Activated T-helper 2 cell treated with anti-CD3 and anti-CD28 coated beads, Interferon-gamma antibody, Interleukin-2, Interleukin-4, amounts not matched to agents 10 μg/mL and 5 μg/mL and 100 μg/mL, durations not matched to agents 14 hours and 24 hours and 36 hours (primary cell): ENCODE data around the gene TNFRSF1A. TPM values are rescaled to one million over a fixed set of nuclear protein-coding genes. Genes with fewer than 3 reads are reported as not detected.

Source experiments
- DNase-seq: peaks from one replicate; pipeline ENCODE4 v3.0.0; 2021; ENCODE audit warnings: low spot score
- H3K27ac Mint-ChIP-seq: one replicate; pipeline ENCODE4 v1.8.0; 2021; ENCODE audit warnings: mixed read lengths
- H3K27me3 Mint-ChIP-seq: one replicate; pipeline ENCODE4 v1.8.0; 2021; ENCODE audit warnings: low read depth, mixed read lengths
- H3K36me3 Mint-ChIP-seq: one replicate; pipeline ENCODE4 v1.8.0; 2021; ENCODE audit warnings: low read depth, mixed read lengths
- H3K4me1 Mint-ChIP-seq: one replicate; pipeline ENCODE4 v1.8.0; 2021; ENCODE audit warnings: low read depth, mixed read lengths
- H3K4me3 Mint-ChIP-seq: one replicate; pipeline ENCODE4 v1.8.0; 2021; ENCODE audit warnings: low read depth, mild to moderate bottlenecking, moderate library complexity, mixed read lengths
- H3K9me3 Mint-ChIP-seq: one replicate; pipeline ENCODE4 v1.8.0; 2021; ENCODE audit warnings: mixed read lengths
- intact Hi-C: fragments of 100-400 bp; cut with micrococcal nuclease; formaldehyde crosslinking; loops from one replicate; pipeline ENCODE4 v1.15.1; 2023
- total RNA-seq: library from RNA; stranded (reverse); gene quantifications from 2 replicates; pipeline ENCODE4 v1.2.3, GENCODE V29; 2022

The TNFRSF1A gene
- total RNA-seq, 1 donor from 2014 or later, result 37.6 TPM

DNA sequence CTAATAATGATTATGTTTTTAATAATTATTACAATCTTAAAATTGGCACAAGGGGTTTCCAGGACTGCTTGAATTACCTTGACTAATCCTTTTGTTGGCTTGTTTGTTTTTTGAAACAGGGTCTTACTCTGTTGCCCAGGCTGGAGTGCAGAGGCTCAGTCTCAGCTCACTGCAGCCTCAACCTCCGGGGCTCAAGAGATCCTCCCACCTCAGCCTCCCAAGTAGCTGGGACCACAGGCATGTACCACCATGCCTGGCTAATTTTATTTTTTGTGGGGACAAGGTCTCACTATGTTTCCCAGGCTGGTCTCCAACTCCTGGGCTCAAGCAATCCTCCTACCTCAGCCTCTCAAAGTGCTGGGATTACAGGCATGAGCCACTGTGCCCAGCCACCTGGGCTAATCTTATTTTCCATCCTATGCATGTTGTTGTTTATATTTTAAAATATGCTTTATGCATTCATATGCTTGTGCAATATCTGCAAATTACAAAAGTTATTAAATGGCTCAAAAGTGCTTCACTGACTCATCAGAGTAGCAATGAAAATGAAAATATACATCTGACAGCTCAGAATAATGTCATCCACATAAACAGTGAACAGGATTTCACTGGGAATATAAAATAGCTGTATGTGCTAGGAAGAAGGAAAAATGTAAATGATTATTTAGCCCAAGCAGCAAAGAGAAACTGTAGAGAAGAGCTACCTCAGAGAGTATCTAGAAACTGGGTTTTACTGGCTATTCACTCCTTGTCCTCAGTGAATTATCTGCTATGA lies 56.2 kb downstream of the TNFRSF1A start:
- H3K9me3 Mint-ChIP-seq, result no peaks in the 10 kb centered on the region

DNA sequence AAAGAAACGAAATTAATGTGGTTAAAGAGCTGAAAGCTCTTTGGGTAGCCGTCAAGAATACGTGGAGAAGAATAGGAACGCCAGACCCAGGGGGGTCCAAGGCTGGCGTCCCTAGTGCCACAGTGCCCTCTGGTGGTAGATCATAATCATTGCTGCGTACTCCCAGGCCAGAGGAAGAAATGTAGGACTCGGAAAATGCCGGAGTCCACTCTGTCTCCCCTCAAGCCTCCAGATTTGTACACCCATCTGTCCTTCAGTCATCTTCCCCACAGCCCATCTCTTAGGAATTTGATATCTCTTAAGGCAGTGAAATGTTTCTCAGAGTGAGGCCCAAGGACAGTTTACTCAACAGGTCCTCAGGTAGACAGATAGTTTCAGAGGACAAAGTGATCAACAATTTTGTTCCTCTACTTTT lies 56.8 kb downstream of the TNFRSF1A start:
- DNase-seq, result peak; percentile 40
- H3K9me3 Mint-ChIP-seq, result no peaks in the 10 kb centered on the region
- peaks cover 24% of the 10 kb centered on the region for H3K27me3 Mint-ChIP-seq
- H3K36me3 Mint-ChIP-seq, result no peaks in the 10 kb centered on the region
- H3K4me3 Mint-ChIP-seq, result no peak overlapping the region
- no peak overlapping the region for H3K27ac Mint-ChIP-seq
- H3K4me1 Mint-ChIP-seq, result no peaks in the 10 kb centered on the region
- intact Hi-C loops, result loop anchor here (1.0 kb wide), 3 partner anchors 90 to 297 kb away; no protein-coding TSS in a partner anchor

More for the DNA sequence above, 56.2 kb downstream of the TNFRSF1A start:
- no peaks in the 10 kb centered on the region for H3K36me3 Mint-ChIP-seq
- H3K4me1 Mint-ChIP-seq, result no peaks in the 10 kb centered on the region
- no peak overlapping the region for H3K4me3 Mint-ChIP-seq
- H3K27me3 Mint-ChIP-seq, result peaks cover 19% of the 10 kb centered on the region
- DNase-seq, result no peak
- no peak overlapping the region for H3K27ac Mint-ChIP-seq
- intact Hi-C loops, result loop anchor here (1.0 kb wide), 3 partner anchors 90 to 297 kb away; no protein-coding TSS in a partner anchor

DNA sequence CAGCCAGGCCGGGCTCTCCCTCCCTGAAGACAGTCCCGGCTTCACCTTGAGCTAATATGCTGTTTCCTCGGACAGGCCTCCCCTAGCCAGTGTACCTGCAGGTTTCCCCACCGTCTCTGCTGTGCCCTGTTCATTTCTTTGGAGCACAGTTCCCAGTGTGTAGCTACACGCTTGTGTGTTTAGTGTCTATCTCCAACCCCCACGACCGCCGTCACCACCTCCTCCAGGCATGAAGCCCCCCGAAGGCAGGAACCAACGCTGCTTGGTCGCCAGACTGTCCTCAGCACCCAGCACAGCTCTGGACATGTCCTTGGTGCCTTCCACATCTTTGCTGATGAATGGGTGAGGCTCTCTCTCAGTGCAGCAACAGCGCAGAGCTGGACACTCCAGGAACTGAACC lies 57.6 kb downstream of the TNFRSF1A start:
- H3K9me3 Mint-ChIP-seq, result no peaks in the 10 kb centered on the region
- peaks cover 29% of the 10 kb centered on the region for H3K27me3 Mint-ChIP-seq
- no peak overlapping the region for H3K4me3 Mint-ChIP-seq
- H3K36me3 Mint-ChIP-seq, result no peaks in the 10 kb centered on the region
- intact Hi-C loops, result no loop called here
- H3K27ac Mint-ChIP-seq, result no peak overlapping the region
- no peaks in the 10 kb centered on the region for H3K4me1 Mint-ChIP-seq
- DNase-seq, result no peak

DNA sequence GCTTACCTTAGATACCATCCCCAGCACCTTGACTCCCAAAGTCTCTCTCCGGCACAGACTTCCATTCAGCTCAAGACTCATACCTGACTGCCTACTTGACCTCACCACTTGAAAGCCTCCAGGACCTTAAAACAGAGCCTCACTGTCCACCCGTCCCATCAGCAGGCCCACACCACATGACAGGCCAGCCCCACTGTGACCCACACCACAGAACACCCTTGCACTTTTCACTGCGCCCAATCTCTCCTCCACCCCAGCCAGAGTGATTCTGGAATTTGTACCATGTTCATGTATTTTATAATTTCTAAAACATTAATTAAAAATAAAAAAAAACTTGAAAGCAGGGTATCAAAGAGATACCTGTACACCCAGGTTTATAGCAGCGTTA lies 59.4 kb downstream of the TNFRSF1A start:
- peaks cover 7% of the 10 kb centered on the region for H3K4me1 Mint-ChIP-seq
- H3K27ac Mint-ChIP-seq, result no peak overlapping the region
- DNase-seq, result no peak
- no peaks in the 10 kb centered on the region for H3K9me3 Mint-ChIP-seq
- no peak overlapping the region for H3K4me3 Mint-ChIP-seq
- H3K36me3 Mint-ChIP-seq, result no peaks in the 10 kb centered on the region
- H3K27me3 Mint-ChIP-seq, result peaks cover 26% of the 10 kb centered on the region
- intact Hi-C loops, result no loop called here

DNA sequence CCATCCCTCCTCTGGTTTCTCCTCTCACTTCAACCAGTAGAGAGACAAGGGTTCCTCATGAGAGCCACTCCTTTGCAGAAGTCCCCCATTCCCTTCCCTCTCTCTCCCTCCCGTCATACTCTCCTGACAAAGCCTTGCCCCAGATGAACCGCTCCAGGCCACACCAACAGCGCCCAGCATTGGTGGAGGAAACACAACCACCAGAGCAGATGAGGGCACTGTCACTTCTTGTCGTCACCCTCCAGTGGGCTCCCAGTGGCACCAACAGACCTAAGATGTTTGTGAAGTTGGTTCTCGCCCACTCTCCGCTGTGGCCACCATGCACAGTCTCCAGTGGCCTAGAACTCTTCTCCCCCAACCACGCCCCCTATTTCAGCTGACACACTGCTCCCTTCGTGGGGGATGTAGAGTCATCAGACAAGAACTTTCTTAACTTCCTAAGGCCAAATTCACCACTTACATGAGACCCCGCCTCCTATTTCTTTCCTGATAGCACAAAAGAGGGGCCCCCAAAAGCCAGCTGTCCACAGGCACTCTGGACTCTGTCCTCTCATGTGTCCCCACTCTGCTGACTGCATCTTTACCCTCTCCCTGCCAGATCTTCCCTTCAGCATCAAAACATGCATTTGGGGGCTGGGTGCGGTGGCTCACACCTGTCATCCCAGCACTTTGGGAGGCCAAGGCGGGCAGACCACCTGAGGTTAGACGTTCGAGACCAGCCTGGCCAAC lies 60.6 kb downstream of the TNFRSF1A start:
- no peak for DNase-seq
- H3K27ac Mint-ChIP-seq, result no peak overlapping the region

DNA sequence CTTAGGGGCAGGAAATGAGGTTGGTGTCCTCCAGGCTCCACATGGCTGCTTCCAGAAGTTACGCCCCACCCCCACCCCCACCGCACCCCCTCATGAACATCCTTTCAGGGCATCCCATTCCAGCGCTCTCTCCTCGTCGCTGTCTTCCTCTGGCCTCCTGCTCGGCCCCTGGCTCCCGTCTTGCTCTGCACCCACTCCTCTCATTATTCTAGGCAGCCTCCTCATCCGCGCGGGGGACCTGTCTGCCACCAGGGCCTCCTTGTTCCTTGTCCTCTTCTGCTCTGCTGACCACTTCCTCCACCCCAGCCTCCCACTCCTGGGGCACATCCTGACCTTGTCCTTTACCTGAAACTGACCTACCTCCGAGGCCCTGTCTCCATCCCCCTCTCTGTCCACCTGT lies 61.2 kb downstream of the TNFRSF1A start:
- Mint-ChIP-seq H3K27ac (no peak overlapping the region), H3K4me1 (peaks cover 7% of the 10 kb centered on the region), H3K36me3 (no peaks in the 10 kb centered on the region), H3K27me3 (peaks cover 41% of the 10 kb centered on the region), H3K9me3 (no peaks in the 10 kb centered on the region), H3K4me3 (no peak overlapping the region)
- no peak for DNase-seq
- intact Hi-C loops, result no loop called here

More for the DNA sequence above, 60.6 kb downstream of the TNFRSF1A start:
- Mint-ChIP-seq H3K27me3 (peaks cover 37% of the 10 kb centered on the region), H3K36me3 (no peaks in the 10 kb centered on the region), H3K9me3 (no peaks in the 10 kb centered on the region), H3K4me3 (no peak overlapping the region), H3K4me1 (peaks cover 7% of the 10 kb centered on the region)
- intact Hi-C loops, result no loop called here

DNA sequence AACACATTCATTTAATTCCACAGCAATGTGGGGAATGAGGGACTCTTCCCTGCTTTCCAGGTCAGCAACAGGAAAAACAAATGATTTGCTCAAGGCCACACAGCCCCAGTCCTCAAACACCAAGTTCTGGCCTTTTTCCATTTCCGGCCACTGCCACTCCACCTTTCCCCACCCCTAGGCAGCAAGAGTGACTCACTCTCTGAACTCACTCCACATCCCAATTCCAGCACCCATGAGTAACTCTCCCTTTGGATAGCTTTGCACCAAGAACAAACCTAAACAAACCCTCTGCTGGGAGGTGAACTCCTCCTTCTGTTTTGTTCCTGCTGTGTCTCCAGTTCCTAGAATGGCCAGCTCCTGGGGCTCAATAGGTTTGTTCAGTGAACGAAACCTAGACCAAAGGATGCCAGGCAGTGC lies 61.8 kb downstream of the TNFRSF1A start:
- Mint-ChIP-seq H3K9me3 (no peaks in the 10 kb centered on the region), H3K27me3 (peaks cover 43% of the 10 kb centered on the region), H3K4me3 (no peak overlapping the region), H3K4me1 (peaks cover 7% of the 10 kb centered on the region), H3K27ac (no peak overlapping the region), H3K36me3 (no peaks in the 10 kb centered on the region)
- intact Hi-C loops, result no loop called here
- DNase-seq, result no peak

DNA sequence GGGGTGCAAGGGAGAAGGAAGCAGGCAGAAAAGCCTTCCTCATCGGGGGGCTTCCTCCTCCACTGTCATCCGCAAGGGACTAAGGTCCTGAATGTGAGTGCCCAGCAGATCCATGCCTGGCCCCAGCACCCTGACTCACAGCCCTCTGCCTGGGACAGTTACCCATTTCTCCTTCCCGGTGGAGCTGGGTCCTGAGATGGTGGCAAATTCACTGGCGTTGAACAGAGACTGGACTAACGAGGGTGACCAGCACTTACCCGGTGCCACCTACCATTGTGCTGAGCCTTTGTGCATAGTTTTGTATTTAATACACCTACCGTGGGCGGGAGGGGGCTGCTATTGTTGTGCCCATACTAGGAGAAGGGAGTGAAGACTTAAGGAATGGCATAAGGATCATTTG lies 62.2 kb downstream of the TNFRSF1A start:
- H3K27me3 Mint-ChIP-seq, result peaks cover 46% of the 10 kb centered on the region

DNA sequence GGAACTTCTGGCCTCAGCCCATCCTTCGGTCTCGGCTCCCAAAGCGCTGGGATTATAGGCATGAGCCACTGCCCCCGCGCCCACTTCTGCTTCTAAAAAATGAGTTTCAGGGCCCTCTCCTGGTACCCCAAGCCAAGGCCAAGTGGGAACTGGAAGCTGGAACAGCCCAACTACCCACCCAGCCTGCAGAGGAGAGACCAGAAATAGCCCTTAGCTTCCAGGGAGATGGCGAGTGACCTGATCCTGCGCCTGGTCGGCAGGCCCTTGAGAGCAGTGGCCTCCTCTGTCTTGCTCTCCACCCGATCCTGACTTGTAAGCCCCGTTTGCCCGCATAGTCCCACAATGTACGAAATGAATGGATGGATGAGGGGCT lies 62.6 kb downstream of the TNFRSF1A start:
- no peak overlapping the region for H3K27ac Mint-ChIP-seq
- DNase-seq, result no peak
- H3K4me1 Mint-ChIP-seq, result peaks cover 7% of the 10 kb centered on the region
- H3K27me3 Mint-ChIP-seq, result peaks cover 43% of the 10 kb centered on the region
- H3K36me3 Mint-ChIP-seq, result no peaks in the 10 kb centered on the region
- no peaks in the 10 kb centered on the region for H3K9me3 Mint-ChIP-seq
- H3K4me3 Mint-ChIP-seq, result no peak overlapping the region
- intact Hi-C loops, result no loop called here

More for the DNA sequence above, 62.2 kb downstream of the TNFRSF1A start:
- no peak overlapping the region for H3K4me3 Mint-ChIP-seq
- no peak for DNase-seq
- intact Hi-C loops, result no loop called here
- H3K27ac Mint-ChIP-seq, result no peak overlapping the region
- H3K4me1 Mint-ChIP-seq, result peaks cover 7% of the 10 kb centered on the region
- no peaks in the 10 kb centered on the region for H3K36me3 Mint-ChIP-seq
- H3K9me3 Mint-ChIP-seq, result no peaks in the 10 kb centered on the region

Other genes with a start within 250 kb of the TNFRSF1A start
- gene VWF, start 217.4 kb downstream of the TNFRSF1A start, total RNA-seq, result not detected in 2 replicates
- gene CD9, start 141.7 kb downstream of the TNFRSF1A start, total RNA-seq, result 24.8 and 26.4 TPM in 2 replicates
- not detected in 2 replicates for gene PLEKHG6, start 31.4 kb downstream of the TNFRSF1A start, total RNA-seq
- gene SCNN1A, start 33.5 kb upstream of the TNFRSF1A start, total RNA-seq, result not detected in 2 replicates
- 0.32 and 0.50 TPM in 2 replicates for gene LTBR, start 42.1 kb upstream of the TNFRSF1A start, total RNA-seq
- 23.3 and 25.9 TPM in 2 replicates for gene CD27, start 102.9 kb upstream of the TNFRSF1A start, total RNA-seq
- gene TAPBPL, start 110.0 kb upstream of the TNFRSF1A start, total RNA-seq, result 30.9 and 37.4 TPM in 2 replicates
- 38.7 and 40.7 TPM in 2 replicates for gene VAMP1, start 128.6 kb upstream of the TNFRSF1A start, total RNA-seq
- 262 and 283 TPM in 2 replicates for gene MRPL51, start 151.2 kb upstream of the TNFRSF1A start, total RNA-seq
- gene NCAPD2, start 152.0 kb upstream of the TNFRSF1A start, total RNA-seq, result 114 and 120 TPM in 2 replicates
- 4,713 and 4,805 TPM in 2 replicates for gene GAPDH, start 192.4 kb upstream of the TNFRSF1A start, total RNA-seq
- 15.5 and 16.6 TPM in 2 replicates for gene IFFO1, start 214.0 kb upstream of the TNFRSF1A start, total RNA-seq
- 146 and 157 TPM in 2 replicates for gene NOP2, start 226.2 kb upstream of the TNFRSF1A start, total RNA-seq